ENCODE results near the gene DENND1A. TPM values are rescaled to one million over a fixed set of nuclear protein-coding genes. Genes with fewer than 3 reads are reported as not detected.

Gene DENND1A
- total RNA-seq, 2 experiments from 2014 or later: 12.8 to 14.8 TPM

DNA sequence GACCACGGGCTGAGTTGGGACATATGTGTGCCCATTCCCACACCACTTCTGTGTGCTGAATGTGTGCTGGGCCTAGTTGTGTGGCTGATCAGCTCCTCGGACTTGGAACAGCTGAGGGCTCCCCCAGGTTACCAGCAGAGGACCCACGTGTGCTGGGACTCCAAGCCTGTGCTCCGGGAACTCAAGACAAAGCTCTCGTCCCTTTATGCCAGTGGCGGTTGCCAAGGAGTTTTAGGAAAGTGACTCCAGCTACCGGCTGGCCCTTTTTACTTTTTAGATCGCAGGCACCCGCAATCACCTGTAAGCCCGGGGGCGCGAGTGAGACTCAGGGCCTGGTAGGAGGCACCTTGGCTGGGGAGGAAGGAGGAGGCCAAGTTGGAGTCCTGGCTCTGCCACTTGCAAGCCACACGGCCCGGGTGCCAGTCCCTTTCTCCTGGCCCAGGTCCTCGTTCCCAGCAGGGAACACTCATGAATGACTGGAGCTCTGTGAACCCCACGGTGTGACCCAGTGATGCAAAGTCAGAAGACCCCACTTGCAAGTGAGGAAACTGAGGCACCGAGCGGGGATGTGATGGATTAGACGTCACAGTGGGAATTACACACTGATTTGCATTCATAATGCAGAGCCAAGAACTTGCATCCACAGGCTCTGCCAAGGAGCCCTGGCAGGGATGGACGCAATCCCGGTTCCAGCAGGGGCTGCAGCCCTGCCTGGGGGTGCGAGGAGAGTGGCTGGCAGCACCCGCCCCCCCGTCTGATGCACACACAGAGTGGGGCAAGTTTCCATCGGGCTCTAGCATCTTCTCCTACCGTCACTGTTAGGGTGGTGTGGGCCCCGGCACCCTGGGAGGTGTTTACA lies 547.0 kb downstream of the DENND1A start:
- Mint-ChIP-seq H3K4me1 (no peaks in the 10 kb centered on the region), H3K4me3 (no peak overlapping the region), H3K36me3 (ENCODE audit: low read depth) (no peaks in the 10 kb centered on the region), H3K27me3 (no peaks in the 10 kb centered on the region), H3K9me3 (no peaks in the 10 kb centered on the region), H3K27ac (no peak overlapping the region)
- no peak for DNase-seq
- ChIA-PET CTCF (interaction anchor here (1.6 kb wide), 1 partner anchor 28 kb away, joined by 7 read pairs; no protein-coding TSS in a partner anchor), POLR2A (no interaction called here)

DNA sequence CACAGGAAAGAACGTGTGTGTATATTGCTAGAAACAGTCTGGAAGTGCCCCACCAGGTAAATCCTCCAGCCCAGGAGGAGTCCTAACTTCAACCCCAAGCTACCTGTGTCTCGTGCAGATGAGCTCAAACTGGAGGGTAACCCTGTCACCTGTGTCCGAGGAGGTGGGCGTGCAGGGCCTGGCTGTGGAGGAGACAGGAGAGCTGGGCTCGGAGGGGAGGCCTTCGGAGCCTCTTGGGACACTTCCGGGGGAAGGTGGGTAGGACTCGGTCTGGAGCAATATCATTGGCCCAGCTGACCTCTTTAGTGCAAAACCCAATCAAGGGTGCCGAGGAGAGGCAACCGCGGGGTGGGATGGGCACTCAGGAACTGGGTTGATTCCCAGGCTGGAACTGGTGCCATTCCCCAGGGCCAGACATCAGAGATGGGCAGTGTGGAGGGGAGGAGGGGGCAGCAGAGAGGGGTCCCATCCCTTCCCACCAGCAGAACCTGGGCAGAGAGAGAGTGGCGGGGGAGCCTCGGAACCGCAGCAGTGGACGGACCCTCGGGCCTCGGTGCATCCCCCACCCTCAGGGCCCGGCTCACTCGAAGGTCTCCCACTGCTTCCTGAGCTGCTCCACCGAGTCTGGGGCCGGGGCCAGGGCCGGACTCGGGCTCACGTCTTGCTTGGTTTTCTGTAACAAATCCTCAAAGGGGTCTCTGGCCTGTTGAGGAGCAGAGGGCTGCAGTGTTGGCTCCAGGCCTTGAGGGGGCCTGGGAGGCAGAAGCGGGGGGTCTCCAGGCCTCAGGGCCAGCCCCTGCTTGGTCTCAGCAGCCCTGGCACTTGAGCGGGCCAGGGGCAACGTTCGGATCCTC lies 548.8 kb downstream of the DENND1A start:
- no peak for DNase-seq
- Mint-ChIP-seq H3K36me3 (ENCODE audit: low read depth) (no peaks in the 10 kb centered on the region), H3K4me1 (no peaks in the 10 kb centered on the region), H3K27me3 (peaks cover 5% of the 10 kb centered on the region), H3K27ac (no peak overlapping the region), H3K9me3 (no peaks in the 10 kb centered on the region), H3K4me3 (no peak overlapping the region)
- POLR2A ChIA-PET: no interaction called here
- CTCF ChIA-PET: interaction anchor here (0.8 kb wide), 1 partner anchor 26 kb away, joined by 3 read pairs; no protein-coding TSS in a partner anchor

DNA sequence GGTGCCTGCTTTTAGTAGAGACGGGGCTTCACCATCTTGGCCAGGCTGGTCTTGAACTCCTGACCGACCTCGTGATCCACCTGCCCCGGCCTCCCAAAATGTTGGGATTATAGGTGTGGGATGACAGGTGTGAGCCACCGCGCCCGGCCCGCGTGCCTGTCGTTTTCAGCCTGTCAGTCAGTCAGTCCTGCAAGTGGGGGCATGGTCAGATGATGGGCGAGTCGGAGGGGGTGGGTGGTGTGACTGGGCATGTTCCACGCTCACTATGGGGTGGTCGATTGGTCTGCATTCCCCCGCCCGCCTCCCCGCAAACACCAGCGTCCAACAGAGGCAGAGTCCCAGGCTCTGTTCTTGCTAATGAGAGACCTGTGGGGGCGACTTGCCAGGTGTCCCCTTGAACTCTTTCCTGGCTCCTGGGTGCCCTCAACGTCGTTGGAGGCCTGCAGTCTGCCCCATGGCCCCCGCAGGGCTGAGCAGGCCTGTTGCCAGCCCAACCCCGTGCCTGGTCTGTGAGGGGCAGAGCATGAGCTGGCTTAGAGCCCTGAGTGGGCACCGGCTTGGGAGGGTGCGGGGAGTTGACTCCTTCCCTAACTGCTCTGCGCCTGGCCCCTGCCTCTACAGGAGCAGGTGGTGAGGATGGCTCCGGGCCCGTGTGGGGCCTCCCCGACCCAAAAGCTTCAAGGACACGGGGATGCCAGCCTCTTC lies 550.8 kb downstream of the DENND1A start:
- CTCF ChIA-PET: no interaction called here
- Mint-ChIP-seq H3K4me1 (no peaks in the 10 kb centered on the region), H3K27ac (no peak overlapping the region), H3K36me3 (ENCODE audit: low read depth) (no peaks in the 10 kb centered on the region), H3K4me3 (no peak overlapping the region), H3K9me3 (no peaks in the 10 kb centered on the region), H3K27me3 (peaks cover 19% of the 10 kb centered on the region)
- no peak for DNase-seq
- POLR2A ChIA-PET: no interaction called here

DNA sequence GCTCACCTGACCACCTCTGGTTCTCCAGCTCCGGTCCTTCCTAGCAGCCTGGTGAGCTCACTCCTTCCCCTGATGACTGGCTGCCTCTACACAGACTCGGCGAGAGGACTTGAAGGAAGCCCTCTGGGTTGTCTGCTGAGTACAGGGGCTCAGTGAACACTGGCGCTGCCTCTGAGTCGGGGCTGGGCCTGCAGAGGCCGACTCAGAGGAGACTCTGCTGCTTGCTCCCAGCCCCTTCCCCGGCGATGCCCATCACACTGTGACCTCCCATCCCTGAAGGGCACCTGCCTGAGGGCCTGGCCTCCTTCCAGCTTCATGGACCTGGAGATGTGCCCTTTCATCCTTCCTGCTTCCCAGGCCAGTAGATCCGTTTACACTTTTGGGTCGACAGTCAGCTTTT lies 551.9 kb downstream of the DENND1A start:
- Mint-ChIP-seq H3K27me3 (peaks cover 23% of the 10 kb centered on the region), H3K4me1 (no peaks in the 10 kb centered on the region), H3K36me3 (ENCODE audit: low read depth) (no peaks in the 10 kb centered on the region), H3K9me3 (no peaks in the 10 kb centered on the region), H3K27ac (no peak overlapping the region), H3K4me3 (no peak overlapping the region)
- DNase-seq: no peak
- CTCF ChIA-PET: interaction anchor here (0.5 kb wide), 1 partner anchor 13 kb away, joined by 3 read pairs; no protein-coding TSS in a partner anchor
- POLR2A ChIA-PET: no interaction called here

DNA sequence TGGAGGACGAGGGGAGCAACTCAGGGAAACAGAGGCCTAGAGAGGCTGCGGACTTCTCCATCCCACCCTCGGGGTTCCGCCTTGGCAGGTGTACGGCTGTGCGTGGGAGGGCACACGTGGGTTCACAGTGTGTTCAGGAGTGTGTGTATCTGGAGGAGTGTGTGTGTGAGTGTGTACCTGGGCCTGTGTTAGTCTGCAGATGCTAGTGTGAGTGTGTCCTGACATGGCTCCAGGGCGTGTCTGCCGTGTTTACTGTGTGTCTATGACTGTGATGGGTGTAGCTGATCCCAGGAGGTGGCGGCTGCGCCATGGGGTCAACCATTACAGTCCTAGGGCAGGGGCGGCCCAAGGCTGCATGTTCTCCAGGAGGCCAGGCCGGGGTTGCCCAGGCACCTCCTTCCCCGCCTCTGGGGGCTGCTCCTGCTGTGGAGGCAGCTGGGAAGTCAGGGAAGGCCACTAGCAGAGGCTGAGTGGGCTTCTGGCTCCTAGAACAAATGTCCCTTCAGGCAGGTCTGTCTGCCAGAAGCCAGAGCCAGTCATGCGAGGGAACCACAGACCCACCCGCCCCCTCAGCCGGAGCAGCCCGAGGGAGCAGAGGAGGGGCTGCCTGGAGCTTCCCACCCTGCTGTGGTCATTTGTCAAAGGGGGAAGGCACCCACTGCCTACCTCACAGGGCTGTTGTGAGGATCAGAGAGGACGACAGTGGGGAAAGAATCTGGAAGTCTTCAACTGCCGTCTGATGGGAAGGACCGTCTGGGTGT lies 552.5 kb downstream of the DENND1A start:
- peaks cover 28% of the 10 kb centered on the region for H3K27me3 Mint-ChIP-seq

DNA sequence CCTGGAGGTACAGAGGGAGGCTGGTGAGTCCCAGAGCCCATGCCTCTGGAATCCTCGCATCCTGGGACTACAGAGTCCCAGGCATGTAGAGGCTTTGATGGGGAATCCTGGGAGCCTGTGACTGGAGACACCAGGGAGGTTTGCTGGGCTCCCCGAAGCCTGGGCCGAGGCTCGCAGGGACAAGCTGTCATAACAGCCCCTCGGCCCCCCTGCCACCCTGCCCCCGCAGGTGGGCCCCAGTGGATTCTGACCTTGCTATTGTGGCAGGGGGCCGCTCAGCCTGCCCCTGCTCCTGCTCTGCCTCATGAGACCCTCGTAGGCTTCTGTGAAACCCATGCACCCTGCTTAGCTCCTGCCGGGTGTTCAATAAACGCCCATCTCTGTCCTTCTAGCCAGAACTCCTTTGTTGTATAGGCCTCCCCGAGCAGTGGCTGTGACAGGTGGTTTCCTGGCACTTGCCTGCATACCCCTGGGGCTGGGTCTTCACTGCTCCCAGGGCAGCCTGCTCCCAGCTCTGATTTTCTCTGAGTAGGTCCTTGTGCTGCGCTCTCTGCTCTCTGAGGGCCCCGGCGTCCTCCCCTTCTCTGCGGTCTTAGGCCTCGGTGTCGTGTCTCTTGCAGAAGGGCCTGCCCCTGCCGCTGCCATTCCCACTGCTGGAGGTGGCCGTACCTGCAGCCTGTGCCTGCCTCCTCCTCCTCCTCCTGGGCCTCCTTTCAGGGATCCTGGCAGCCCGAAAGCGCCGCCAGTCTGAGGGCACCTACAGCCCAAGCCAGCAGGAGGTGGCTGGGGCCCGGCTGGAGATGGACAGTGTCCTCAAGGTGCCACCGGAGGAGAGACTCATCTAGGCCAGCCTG lies 553.5 kb downstream of the DENND1A start:
- Mint-ChIP-seq H3K36me3 (ENCODE audit: low read depth) (no peaks in the 10 kb centered on the region), H3K4me3 (no peak overlapping the region), H3K27me3 (peaks cover 37% of the 10 kb centered on the region), H3K4me1 (peaks cover 4% of the 10 kb centered on the region), H3K27ac (no peak overlapping the region), H3K9me3 (no peaks in the 10 kb centered on the region)
- ChIA-PET CTCF (no interaction called here), POLR2A (no interaction called here)
- DNase-seq: no peak

More for the DNA sequence above, 552.5 kb downstream of the DENND1A start:
- Mint-ChIP-seq H3K4me3 (no peak overlapping the region), H3K36me3 (ENCODE audit: low read depth) (no peaks in the 10 kb centered on the region), H3K4me1 (peaks cover 3% of the 10 kb centered on the region), H3K9me3 (no peaks in the 10 kb centered on the region), H3K27ac (no peak overlapping the region)
- DNase-seq: no peak
- POLR2A ChIA-PET: no interaction called here
- CTCF ChIA-PET: interaction anchor here (0.5 kb wide), 1 partner anchor 14 kb away, joined by 3 read pairs; no protein-coding TSS in a partner anchor

DNA sequence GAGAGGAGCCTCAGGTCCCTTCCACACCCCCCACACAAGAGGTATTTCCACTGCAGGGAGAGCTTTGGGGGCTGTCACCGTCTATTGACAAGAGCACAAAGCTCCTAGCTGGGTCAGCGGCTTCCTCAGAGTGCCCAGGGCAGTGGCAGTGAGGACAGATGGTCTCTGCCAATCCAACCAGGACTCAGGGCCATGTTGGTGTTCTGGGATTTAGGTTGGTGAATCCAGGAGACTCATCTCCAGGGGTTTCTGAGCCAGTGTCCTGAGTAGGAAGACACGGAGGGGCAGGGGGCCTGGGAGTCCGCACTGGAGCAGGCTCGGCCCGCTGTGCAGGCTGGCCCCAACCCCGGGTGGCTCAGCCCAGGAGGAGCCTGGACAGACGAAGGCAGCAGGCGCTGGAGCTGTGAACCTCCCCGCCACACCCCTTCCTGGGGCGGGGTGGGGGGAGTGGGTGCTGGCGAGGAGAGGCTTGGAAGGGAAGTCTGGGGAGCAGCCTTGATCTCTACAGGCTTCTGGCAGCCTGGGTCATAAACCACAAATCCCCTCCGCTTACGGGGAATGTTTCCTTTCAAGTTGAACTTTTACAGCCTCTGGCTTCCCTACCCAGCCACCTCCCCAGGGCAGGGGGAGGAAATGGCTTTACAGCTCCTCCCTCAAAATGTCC lies 554.3 kb downstream of the DENND1A start:
- H3K36me3 Mint-ChIP-seq (ENCODE audit: low read depth): no peaks in the 10 kb centered on the region
- CTCF ChIA-PET: no interaction called here
- no peak overlapping the region for H3K4me3 Mint-ChIP-seq
- peaks cover 4% of the 10 kb centered on the region for H3K4me1 Mint-ChIP-seq
- no peaks in the 10 kb centered on the region for H3K9me3 Mint-ChIP-seq
- no peak for DNase-seq
- H3K27ac Mint-ChIP-seq: no peak overlapping the region
- POLR2A ChIA-PET: no interaction called here
- H3K27me3 Mint-ChIP-seq: peaks cover 37% of the 10 kb centered on the region

DNA sequence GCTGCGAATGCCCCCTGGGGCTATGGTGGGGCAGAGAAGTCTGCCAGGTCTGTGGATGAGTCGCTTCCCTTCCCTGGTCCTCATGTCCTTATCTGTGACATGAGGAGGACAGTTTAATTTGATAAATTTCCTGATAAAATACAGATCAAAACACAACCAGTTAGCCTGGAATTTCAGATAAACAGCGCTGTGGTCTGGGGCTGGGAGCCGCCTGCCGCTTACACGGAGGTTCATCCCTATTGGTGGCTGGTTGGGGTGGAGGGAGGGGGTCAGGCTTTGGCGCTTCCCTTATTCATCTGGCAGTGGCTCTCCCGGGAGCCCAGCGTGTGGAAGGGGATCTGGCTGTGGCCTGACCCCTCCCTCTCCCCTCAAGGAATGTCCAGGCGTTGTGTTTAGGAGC lies 556.0 kb downstream of the DENND1A start:
- no peaks in the 10 kb centered on the region for H3K9me3 Mint-ChIP-seq
- no peaks in the 10 kb centered on the region for H3K36me3 Mint-ChIP-seq (ENCODE audit: low read depth)
- peaks cover 44% of the 10 kb centered on the region for H3K27me3 Mint-ChIP-seq
- H3K4me3 Mint-ChIP-seq: no peak overlapping the region
- H3K4me1 Mint-ChIP-seq: peaks cover 4% of the 10 kb centered on the region
- H3K27ac Mint-ChIP-seq: no peak overlapping the region
- ChIA-PET CTCF (no interaction called here), POLR2A (no interaction called here)
- DNase-seq: no peak

DNA sequence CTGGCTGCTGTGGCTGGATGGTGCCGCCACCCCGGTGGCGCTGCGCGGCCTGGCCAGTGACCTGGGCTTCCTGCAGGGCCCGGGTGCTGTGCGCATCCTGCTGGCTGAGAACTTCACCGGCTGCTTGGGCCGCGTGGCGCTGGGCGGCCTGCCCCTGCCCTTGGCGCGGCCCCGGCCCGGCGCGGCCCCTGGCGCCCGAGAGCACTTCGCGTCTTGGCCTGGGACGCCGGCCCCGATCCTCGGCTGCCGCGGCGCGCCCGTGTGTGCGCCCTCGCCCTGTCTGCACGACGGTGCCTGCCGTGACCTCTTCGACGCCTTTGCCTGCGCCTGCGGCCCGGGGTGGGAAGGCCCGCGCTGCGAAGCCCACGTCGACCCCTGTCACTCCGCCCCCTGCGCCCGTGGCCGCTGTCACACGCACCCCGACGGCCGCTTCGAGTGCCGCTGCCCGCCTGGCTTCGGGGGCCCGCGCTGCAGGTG lies 556.4 kb downstream of the DENND1A start:
- Mint-ChIP-seq H3K27ac (no peak overlapping the region), H3K9me3 (no peaks in the 10 kb centered on the region), H3K36me3 (ENCODE audit: low read depth) (no peaks in the 10 kb centered on the region), H3K4me3 (no peak overlapping the region), H3K27me3 (peaks cover 44% of the 10 kb centered on the region), H3K4me1 (peaks cover 4% of the 10 kb centered on the region)
- no peak for DNase-seq
- POLR2A ChIA-PET: no interaction called here
- CTCF ChIA-PET: no interaction called here

DNA sequence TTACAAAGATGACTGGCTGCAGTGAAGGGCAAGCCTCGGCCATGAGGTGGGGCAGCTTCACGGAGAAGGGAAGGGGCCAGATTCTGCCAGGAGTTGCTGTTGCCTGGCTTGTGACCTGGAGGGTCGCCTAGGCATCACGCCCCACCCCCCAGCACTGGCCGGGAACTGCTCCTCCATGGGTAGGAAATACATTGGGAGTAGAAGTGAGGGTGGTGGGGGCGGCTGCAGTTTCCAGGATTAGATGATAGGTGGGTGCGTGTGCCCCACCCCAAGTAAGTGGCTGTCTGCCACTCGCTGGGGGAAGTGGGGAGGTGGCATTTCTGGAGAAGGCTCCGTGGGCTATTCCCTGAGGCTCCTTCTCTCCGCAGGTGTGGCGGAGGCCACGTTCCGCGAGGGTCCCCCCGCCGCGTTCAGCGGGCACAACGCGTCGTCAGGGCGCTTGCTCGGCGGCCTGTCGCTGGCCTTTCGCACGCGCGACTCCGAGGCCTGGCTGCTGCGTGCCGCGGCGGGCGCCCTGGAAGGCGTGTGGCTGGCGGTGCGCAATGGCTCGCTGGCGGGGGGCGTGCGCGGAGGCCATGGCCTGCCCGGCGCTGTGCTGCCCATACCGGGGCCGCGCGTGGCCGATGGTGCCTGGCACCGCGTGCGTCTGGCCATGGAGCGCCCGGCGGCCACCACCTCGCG lies 557.0 kb downstream of the DENND1A start:
- DNase-seq: no peak
- ChIA-PET POLR2A (no interaction called here), CTCF (no interaction called here)
- Mint-ChIP-seq H3K27me3 (peaks cover 44% of the 10 kb centered on the region), H3K9me3 (no peaks in the 10 kb centered on the region), H3K36me3 (ENCODE audit: low read depth) (no peaks in the 10 kb centered on the region), H3K4me3 (no peak overlapping the region), H3K27ac (no peak overlapping the region), H3K4me1 (peaks cover 4% of the 10 kb centered on the region)

Data from activated CD4-positive, alpha-beta memory T cell treated with anti-CD3 and anti-CD28 coated beads, Interleukin-2, amount 10 ng/mL, durations not matched to agents 7 days and 5 days (primary cell).